RWPE2 (cell line): ENCODE data around the gene FUNDC2.
A peak's percentile ranks its signal among the peaks of the same experiment; 100 is the strongest.

Source experiments
- ATAC-seq: fragments of 200-7000 bp; cut with Tn5 transposase; 3 replicates; pipeline ENCODE4 v1.9.1; 2021; ENCODE audit warnings: low read depth
- DNase-seq: peaks from one replicate; pipeline ENCODE4 v3.0.0-alpha.2; 2020; ENCODE audit warnings: low spot score
- H3K27ac ChIP-seq: fragments of 450-650 bp; 2 replicates; pipeline ENCODE4 v1.5.1; 2017; ENCODE audit warnings: mild to moderate bottlenecking; ENCODE audit not compliant: poor library complexity, severe bottlenecking
- H3K27me3 ChIP-seq: fragments of 250-450 bp; sonication (Bioruptor Pico); 2 replicates; pipeline ENCODE4 v1.5.1; 2021; ENCODE audit warnings: mild to moderate bottlenecking, moderate library complexity; ENCODE audit not compliant: insufficient read depth, poor library complexity, severe bottlenecking
- H3K36me3 ChIP-seq: fragments of 250-450 bp; sonication (Bioruptor Pico); 2 replicates; pipeline ENCODE4 v1.5.1; 2020; ENCODE audit warnings: low read depth, mild to moderate bottlenecking, moderate library complexity
- H3K4me1 ChIP-seq: fragments of 250-450 bp; sonication (Bioruptor Pico); 2 replicates; pipeline ENCODE4 v1.5.1; 2021; ENCODE audit warnings: mild to moderate bottlenecking, moderate library complexity; ENCODE audit not compliant: insufficient read depth, poor library complexity, severe bottlenecking
- H3K4me3 ChIP-seq: fragments of 250-450 bp; sonication (Bioruptor Pico); 2 replicates; pipeline ENCODE4 v1.5.1; 2021; ENCODE audit warnings: mild to moderate bottlenecking, moderate library complexity; ENCODE audit not compliant: severe bottlenecking
- H3K9me3 ChIP-seq: fragments of 250-450 bp; sonication (Bioruptor Pico); 2 replicates; pipeline ENCODE4 v1.5.1; 2021; ENCODE audit warnings: mild to moderate bottlenecking, moderate library complexity; ENCODE audit not compliant: severe bottlenecking
- TF ChIP-seq, protein P1 (sequence below): fragments of 450-650 bp; IDR thresholded peaks from one replicate; pipeline ENCODE4 v1.5.1; 2017; ENCODE audit warnings: mild to moderate bottlenecking, moderate library complexity; ENCODE audit not compliant: poor library complexity, severe bottlenecking

The FUNDC2 gene

DNA sequence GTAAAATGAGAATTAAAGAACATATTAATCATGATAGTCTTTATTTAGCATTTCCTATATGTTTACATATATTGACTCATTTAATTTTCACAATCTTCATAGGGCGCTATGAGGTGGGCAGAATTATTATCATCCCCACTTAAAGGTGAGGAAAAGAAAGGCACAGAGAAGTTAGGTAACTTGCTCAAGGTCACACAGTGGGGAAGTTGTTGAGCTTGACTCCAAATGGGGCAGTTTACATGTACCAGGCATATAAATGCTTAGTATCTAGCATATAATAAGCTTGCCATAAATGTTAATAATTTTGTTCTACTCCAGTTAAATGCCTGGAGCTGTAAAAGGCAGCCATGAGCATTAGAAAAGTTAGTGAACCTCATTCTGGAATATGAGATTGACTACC is 42.8 kb downstream of the FUNDC2 start:
- TF ChIP-seq, protein P1, sequence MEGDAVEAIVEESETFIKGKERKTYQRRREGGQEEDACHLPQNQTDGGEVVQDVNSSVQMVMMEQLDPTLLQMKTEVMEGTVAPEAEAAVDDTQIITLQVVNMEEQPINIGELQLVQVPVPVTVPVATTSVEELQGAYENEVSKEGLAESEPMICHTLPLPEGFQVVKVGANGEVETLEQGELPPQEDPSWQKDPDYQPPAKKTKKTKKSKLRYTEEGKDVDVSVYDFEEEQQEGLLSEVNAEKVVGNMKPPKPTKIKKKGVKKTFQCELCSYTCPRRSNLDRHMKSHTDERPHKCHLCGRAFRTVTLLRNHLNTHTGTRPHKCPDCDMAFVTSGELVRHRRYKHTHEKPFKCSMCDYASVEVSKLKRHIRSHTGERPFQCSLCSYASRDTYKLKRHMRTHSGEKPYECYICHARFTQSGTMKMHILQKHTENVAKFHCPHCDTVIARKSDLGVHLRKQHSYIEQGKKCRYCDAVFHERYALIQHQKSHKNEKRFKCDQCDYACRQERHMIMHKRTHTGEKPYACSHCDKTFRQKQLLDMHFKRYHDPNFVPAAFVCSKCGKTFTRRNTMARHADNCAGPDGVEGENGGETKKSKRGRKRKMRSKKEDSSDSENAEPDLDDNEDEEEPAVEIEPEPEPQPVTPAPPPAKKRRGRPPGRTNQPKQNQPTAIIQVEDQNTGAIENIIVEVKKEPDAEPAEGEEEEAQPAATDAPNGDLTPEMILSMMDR = no peak
- DNase-seq (no peak), ATAC-seq (no peak)
- H3K4me3 ChIP-seq = peak overlapping the region; percentile 63
- peaks cover 29% of the 10 kb centered on the region for H3K4me1 ChIP-seq
- H3K9me3 ChIP-seq = no peaks in the 10 kb centered on the region
- H3K27me3 ChIP-seq = no peaks in the 10 kb centered on the region
- peaks cover 9% of the 10 kb centered on the region; the same call in 1 of the 2 replicates for H3K36me3 ChIP-seq
- H3K27ac ChIP-seq = no peak overlapping the region

DNA sequence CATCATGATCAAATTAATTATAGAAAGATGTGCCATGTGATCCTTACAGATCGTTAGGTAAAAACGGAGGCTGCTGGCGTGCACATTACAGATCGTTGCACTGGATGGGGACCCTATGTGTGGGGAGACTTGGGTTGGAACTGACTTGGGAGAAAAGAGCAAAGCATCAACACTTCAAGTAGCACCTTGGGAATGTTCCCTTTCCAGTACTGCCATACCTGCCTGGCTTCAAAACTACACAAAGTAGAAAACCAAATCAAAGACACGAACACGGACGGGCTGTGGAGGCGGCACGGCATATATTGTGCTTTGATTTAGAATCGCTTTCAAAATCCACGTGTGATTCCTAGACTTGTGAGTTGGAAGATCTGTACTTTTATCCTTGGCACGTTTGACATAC is 43.4 kb downstream of the FUNDC2 start:
- Histone ChIP-seq H3K9me3 (no peaks in the 10 kb centered on the region), H3K27ac (peak overlapping the region; percentile 63), H3K4me3 (peak overlapping the region; percentile 63), H3K4me1 (peaks cover 25% of the 10 kb centered on the region), H3K36me3 (peaks cover 10% of the 10 kb centered on the region; the same call in 1 of the 2 replicates), H3K27me3 (no peaks in the 10 kb centered on the region)
- DNase-seq (no peak), ATAC-seq (no peak)
- TF ChIP-seq, protein P1 = no peak

DNA sequence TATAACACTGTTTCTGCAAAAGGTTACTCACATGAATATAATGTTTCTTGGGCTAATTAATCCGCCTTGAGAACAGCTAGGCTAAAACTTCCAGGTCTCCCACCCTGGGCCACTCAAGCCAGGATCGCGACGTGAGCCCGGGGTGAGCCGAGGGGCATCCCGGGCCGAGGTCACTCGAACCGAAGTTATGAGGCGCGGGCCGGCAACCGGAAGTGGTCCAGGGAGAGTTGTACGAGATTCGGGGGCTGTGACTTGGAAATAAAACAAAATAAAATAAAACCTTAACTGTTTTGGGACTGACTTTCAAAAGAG is 44.0 kb downstream of the FUNDC2 start:
- Histone ChIP-seq H3K27me3 (no peaks in the 10 kb centered on the region), H3K36me3 (peaks cover 15% of the 10 kb centered on the region)

DNA sequence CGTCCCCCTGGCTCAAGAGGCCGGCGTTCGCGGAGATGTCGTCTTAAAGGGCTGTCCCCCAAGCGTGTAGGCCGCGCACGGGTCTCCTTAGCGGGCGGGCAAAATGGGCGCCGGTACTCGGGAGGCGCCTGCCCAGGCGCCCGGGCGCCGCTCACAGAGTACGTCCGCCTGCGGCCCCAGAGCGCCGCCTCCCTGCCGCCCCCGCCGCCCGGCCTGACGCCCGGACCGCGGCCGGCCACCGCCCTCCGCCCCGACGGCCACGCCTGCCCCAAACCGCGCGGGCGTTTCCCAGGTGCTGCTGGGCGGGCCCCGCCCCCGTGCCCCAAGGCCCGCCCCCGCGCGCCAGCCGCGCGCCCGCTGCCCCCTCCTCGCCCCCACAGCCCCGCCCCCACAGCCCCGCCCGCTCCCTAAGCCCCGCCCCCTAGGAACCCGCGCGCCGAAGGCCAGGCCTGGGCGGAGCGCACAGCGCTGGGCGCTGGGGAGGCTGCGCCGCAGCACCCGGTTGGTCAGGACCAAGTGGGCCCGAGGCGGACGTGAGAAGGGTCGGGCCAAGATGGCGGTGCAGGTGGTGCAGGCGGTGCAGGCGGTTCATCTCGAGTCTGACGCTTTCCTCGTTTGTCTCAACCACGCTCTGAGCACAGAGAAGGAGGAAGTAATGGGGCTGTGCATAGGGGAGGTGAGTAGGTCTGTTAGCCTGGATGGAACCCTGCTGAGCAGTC is 44.5 kb downstream of the FUNDC2 start, which contains the start of the genes BRCC3, CMC4 and MTCP1:
TSS of gene BRCC3 (plus strand) at position 534 of the 719 bp plus-strand sequence. CDS start at position 554, 20 bp downstream.
TSS of gene CMC4 (minus strand) at position 162 of the 719 bp plus-strand sequence. CDS start 7,113 bp downstream, outside the sequence.
TSS of gene MTCP1 (minus strand) at position 162 of the 719 bp plus-strand sequence. CDS start 5,126 bp downstream, outside the sequence.
- peak; percentile 70 for DNase-seq
- peaks cover 18% of the 10 kb centered on the region for H3K36me3 ChIP-seq
- TF ChIP-seq, protein P1 = no peak

More for the DNA sequence above, 44.0 kb downstream of the FUNDC2 start:
- ATAC-seq = no peak
- Histone ChIP-seq H3K9me3 (no peaks in the 10 kb centered on the region), H3K4me3 (peak overlapping the region; percentile 63), H3K4me1 (peaks cover 22% of the 10 kb centered on the region), H3K27ac (peak overlapping the region; percentile 63)
- DNase-seq = no peak
- TF ChIP-seq, protein P1 = no peak

More for the DNA sequence above, 44.5 kb downstream of the FUNDC2 start, which contains the start of the genes BRCC3, CMC4 and MTCP1:
- Histone ChIP-seq H3K4me3 (peak within 1 kb of the TSS; percentile 63), H3K27me3 (no peaks in the 10 kb centered on the region), H3K4me1 (peaks cover 18% of the 10 kb centered on the region), H3K27ac (peak within 1 kb of the TSS; percentile 63), H3K9me3 (no peaks in the 10 kb centered on the region)
- ATAC-seq = peak; percentile 85
